GM06990 (cell line): ENCODE measurements around the gene PLCG1.

Experiments
- DNase-seq: peaks from one replicate; pipeline ENCODE4 v3.0.0-alpha.2; 2011; ENCODE audit not compliant: insufficient read length; ENCODE audit errors: extremely low read depth
- H3K27me3 ChIP-seq: replicated peaks from 2 replicates; pipeline ENCODE4 v1.6.0; 2011; ENCODE audit warnings: low read length; ENCODE audit not compliant: control insufficient read depth, insufficient read depth
- H3K36me3 ChIP-seq: 2 replicates; pipeline ENCODE4 v1.5.1; 2011; ENCODE audit warnings: low read length; ENCODE audit not compliant: control insufficient read depth, insufficient read depth
- H3K4me3 ChIP-seq: replicated peaks from 2 replicates; pipeline ENCODE4 v1.5.1; 2011; ENCODE audit warnings: low read depth, mild to moderate bottlenecking, control low read depth, low read length
- TF ChIP-seq, protein P1 (sequence below): IDR thresholded peaks from 2 replicates; pipeline ENCODE4 v1.5.1; 2011; ENCODE audit warnings: low read length, control low read depth, mild to moderate bottlenecking, inconsistent platforms; ENCODE audit not compliant: insufficient read depth, poor library complexity, severe bottlenecking

The PLCG1 gene

DNA sequence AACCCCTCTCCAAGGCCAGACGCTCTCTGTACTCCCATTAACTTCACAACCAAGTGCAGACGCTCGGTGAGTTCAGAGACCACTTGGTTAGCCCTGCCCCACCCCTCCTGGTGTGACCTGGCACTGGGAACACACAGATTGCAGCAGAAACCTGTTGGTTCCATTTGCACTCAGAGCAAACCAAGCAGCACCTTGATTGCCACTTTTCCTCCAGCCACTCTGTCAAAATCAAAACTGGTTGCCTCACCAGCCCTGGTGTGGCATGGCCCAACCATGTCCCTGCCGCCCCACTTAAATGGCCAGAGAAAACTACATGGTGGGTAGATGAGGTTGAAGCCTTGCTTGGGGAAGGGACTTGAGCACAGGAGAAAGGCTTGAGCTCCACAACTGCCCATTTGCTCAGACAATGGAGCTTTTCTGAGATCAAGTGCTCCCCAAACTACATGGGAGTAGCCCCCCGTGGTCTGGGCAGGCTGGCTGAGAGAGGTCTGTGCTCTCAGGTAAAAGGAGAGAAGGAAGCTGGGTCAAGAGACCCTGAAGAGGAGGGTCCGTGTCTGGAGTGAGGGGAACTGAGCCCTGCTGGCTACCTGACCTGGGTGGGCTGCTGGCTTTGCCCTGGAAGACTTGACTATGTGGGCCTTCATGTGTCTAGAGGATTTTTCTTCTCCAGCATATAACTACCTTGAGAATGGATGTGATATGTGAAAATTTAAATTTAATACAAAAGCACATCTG, 43.4 kb downstream of the PLCG1 start:
- H3K36me3 ChIP-seq, result peaks cover 7% of the 10 kb centered on the region
- H3K27me3 ChIP-seq, result no peaks in the 10 kb centered on the region
- no peak for DNase-seq
- TF ChIP-seq, protein P1, sequence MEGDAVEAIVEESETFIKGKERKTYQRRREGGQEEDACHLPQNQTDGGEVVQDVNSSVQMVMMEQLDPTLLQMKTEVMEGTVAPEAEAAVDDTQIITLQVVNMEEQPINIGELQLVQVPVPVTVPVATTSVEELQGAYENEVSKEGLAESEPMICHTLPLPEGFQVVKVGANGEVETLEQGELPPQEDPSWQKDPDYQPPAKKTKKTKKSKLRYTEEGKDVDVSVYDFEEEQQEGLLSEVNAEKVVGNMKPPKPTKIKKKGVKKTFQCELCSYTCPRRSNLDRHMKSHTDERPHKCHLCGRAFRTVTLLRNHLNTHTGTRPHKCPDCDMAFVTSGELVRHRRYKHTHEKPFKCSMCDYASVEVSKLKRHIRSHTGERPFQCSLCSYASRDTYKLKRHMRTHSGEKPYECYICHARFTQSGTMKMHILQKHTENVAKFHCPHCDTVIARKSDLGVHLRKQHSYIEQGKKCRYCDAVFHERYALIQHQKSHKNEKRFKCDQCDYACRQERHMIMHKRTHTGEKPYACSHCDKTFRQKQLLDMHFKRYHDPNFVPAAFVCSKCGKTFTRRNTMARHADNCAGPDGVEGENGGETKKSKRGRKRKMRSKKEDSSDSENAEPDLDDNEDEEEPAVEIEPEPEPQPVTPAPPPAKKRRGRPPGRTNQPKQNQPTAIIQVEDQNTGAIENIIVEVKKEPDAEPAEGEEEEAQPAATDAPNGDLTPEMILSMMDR, result no peak
- H3K4me3 ChIP-seq, result no peak overlapping the region

DNA sequence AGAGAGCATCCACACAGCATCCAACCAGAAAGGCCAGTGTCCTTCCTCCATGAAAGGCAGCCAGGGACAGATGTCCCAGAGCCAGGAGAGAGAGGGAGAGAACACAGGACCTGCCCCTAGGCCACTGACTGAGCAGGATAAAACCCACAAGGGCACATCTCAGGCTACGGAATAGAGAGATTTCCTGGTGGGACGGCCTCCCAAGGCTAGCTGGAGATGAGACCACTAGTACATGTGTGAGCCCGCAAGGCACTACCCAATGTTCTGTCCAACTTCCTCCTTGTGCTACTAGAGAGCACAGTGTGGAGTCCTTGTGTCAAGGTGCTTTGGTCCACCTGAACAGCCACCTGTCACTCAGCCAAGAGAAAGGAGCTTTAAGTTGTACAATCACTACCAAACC, 44.2 kb downstream of the PLCG1 start:
- Histone ChIP-seq H3K36me3 (peaks cover 6% of the 10 kb centered on the region), H3K4me3 (no peak overlapping the region), H3K27me3 (no peaks in the 10 kb centered on the region)
- TF ChIP-seq, protein P1, result no peak
- no peak for DNase-seq

DNA sequence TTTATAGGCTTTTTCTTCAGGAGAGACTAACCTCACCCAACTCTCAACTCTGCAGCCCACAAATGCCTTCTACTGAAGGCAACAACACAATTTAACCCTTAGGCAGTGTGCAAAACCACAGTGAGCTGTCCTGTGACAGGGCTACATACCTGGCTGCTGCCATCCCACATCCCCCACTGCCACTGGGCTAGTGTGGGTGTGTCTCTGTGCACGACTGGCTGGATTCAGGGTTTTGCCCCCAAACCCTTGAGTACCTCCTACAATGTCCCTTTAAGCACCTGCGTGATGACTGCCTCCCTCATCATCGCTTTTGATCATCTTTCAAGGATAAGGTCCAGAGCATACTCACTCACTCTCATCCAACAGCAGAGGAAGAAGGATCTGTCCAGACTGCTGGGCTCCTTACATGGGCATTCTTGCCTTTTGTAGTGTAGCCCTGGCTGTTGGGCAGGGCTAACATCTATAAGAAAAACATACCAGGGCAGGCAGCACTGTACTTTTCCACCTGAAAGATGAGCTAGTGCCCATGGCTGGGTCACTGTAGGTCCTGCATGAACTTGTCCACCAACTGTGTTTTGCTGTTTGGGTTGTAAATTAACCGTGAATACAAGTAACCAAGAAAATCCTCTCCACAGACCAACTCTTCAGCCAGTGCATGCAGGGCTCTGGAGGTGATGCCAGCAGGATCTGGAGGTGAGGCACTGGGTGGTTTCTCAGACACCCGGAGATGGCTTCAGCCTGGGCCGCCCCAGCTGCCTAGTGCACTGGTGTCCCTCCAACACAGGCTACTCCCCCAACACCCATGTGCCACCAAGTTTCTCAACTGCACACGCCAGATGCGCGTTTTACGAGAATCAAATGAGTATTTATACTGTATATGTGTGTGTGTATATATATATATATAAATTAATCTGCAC, 45.2 kb downstream of the PLCG1 start:
- Histone ChIP-seq H3K36me3 (peaks cover 3% of the 10 kb centered on the region), H3K27me3 (no peaks in the 10 kb centered on the region), H3K4me3 (no peak overlapping the region)
- no peak for DNase-seq
- TF ChIP-seq, protein P1, result no peak

DNA sequence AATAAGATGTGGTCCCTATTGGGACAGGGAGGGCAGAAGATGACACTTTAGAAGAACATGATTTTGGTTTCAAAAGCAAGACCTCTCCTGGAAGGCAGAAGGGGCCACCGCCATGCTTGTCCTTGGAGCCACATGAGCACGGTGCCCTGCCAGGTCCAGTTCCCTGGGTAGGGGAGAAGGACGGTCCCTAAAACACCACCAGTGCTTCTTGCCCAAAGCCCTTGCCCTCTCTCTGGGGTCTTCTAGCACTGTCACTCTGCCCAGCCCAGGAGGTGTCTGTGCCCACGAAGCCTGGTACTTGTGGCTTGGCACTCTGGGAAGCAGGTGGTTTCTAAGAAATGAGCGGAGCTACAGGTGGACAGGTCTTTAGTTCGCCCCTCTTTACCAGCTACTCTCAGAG, 46.0 kb downstream of the PLCG1 start:
- DNase-seq, result no peak
- H3K4me3 ChIP-seq, result no peak overlapping the region
- TF ChIP-seq, protein P1, result no peak
- peaks cover 3% of the 10 kb centered on the region for H3K36me3 ChIP-seq
- no peaks in the 10 kb centered on the region for H3K27me3 ChIP-seq

- H3K36me3 ChIP-seq, result peaks cover under 1% of the 10 kb centered on the region; the same call in 1 of the 2 replicates
- no peak for DNase-seq
- H3K4me3 ChIP-seq, result no peak overlapping the region
- TF ChIP-seq, protein P1, result no peak
- H3K27me3 ChIP-seq, result no peaks in the 10 kb centered on the region
Observed at GRCh38 chr20:41183831-41184230, 46.5 kb downstream of the PLCG1 start.
